ENCODE results near the gene FSIP2. TPM values are rescaled to one million over a fixed set of nuclear protein-coding genes. Genes with fewer than 3 reads are reported as not detected.

FSIP2 gene
- total and polyA plus RNA-seq, 7 experiments from 2014 or later = 0.19 to 0.81 (median 0.54) TPM; not detected in 2

DNA sequence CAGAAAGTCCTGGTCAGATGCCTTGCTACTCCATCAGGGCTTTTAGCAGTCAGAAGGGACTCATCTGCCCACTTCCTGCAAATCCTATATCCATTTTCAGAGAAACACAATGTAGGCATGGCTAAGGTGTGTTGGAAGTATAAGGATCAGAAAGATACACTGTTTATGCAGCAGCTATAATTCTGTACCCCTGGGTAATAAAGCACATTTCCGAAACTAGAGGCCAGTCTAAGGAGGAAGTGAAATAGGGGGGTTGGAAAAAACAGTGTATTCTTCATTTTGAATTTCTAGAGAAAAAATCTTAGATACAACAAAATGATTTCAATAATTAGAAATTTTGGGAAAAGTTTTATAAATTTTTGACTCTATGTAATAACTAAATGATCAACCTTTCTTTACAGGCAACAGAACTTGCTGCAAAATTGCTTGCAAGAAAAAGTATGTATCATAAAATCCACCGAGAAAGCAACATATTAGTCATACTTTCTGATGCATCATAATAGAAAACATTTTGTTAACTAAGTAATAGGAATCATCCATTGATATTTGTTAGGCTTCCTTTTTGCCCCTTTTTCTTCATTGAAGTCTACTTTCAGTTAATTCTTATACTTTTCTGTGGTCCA, 47.4 kb downstream of the FSIP2 start:
- no peaks in the 10 kb centered on the region for H3K9me3 ChIP-seq (ENCODE audit: control insufficient read depth in 2 of 3, low read length in 3 of 3)
- no peaks in the 10 kb centered on the region for H3K4me1 ChIP-seq (ENCODE audit: control insufficient read depth in 2 of 2, insufficient read depth in 2 of 2, low read length in 2 of 2)
- H3K4me3 ChIP-seq (ENCODE audit: low read length) = no peak overlapping the region
- Mint-ChIP-seq H3K36me3 (peaks cover 0 to 7% (median 4%) of the 10 kb centered on the region in 5 donors), H3K27me3 (no peaks in the 10 kb centered on the region), H3K27ac (no peak overlapping the region), H3K9me3 (peaks cover 0 to 3% (median 0%) of the 10 kb centered on the region in 11 donors), H3K4me3 (no peak overlapping the region), H3K4me1 (no peaks in the 10 kb centered on the region)
- ChIA-PET CTCF (no interaction called here), POLR2A (no interaction called here)
- DNase-seq = no peak
- no peaks in the 10 kb centered on the region for H3K27me3 ChIP-seq (ENCODE audit: control insufficient read depth in 2 of 2, insufficient read depth in 2 of 2, low read length in 2 of 2)
- no peaks in the 10 kb centered on the region for H3K36me3 ChIP-seq (ENCODE audit: control insufficient read depth in 2 of 3, insufficient read depth in 3 of 3, low read length in 3 of 3)
- no peak overlapping the region for H3K27ac ChIP-seq (ENCODE audit: low read depth, low read length)
- intact Hi-C loops (cut with micrococcal nuclease) = no loop called here
- no peak for ATAC-seq

DNA sequence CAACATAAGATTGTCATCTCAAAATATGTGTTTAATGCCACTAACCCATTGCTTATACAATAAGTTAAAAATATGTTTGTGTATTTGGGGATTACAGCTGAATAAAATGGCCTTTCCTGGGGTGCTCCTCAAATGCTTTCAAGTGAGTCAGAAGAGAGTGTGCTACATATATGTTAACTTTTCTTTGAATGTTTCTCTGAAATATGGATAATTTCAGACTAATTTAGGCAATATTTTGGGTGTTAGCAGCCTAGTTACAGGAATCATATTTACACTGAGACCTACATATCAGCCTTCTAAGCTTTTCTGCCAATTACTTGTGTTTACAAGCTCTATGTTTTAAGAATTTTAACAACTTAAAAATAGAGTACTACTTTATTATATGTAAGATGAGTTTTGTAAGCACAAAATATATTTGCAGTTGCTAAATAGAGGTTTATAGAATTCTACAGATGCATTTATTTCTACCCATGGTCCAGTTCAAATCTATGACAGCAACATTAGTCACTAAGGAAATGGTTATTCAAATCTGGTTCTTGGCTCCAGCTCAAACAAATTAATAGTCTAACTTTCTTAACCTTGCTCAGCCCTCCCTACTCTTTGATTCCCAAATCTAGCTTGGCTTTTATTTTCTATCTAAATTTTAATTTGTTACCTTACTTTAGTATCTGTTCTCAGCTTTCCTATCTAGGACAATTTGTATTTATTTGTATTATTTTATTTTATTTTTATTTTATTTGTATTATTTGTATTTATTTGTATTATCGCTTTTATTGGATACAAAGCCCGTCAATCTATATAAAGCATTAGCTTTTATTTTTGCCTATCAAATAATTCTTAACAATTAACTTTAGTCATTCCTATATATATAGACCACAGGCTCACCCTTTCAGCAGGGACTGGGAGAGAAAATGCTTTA, 48.9 kb downstream of the FSIP2 start:
- ChIA-PET CTCF (no interaction called here), POLR2A (no interaction called here)
- Mint-ChIP-seq H3K4me3 (no peak overlapping the region), H3K27ac (no peak overlapping the region), H3K9me3 (no peaks in the 10 kb centered on the region), H3K4me1 (no peaks in the 10 kb centered on the region), H3K36me3 (peaks cover 0 to 11% (median 6%) of the 10 kb centered on the region in 5 donors), H3K27me3 (no peaks in the 10 kb centered on the region)
- Histone ChIP-seq H3K4me3 (ENCODE audit: low read length) (no peak overlapping the region), H3K36me3 (ENCODE audit: control insufficient read depth in 2 of 3, insufficient read depth in 3 of 3, low read length in 3 of 3) (no peaks in the 10 kb centered on the region), H3K4me1 (ENCODE audit: control insufficient read depth in 2 of 2, insufficient read depth in 2 of 2, low read length in 2 of 2) (no peaks in the 10 kb centered on the region), H3K9me3 (ENCODE audit: control insufficient read depth in 2 of 3, low read length in 3 of 3) (no peaks in the 10 kb centered on the region), H3K27ac (ENCODE audit: low read depth, low read length) (no peak overlapping the region), H3K27me3 (ENCODE audit: control insufficient read depth in 2 of 2, insufficient read depth in 2 of 2, low read length in 2 of 2) (no peaks in the 10 kb centered on the region)
- intact Hi-C loops (cut with micrococcal nuclease) = no loop called here
- ATAC-seq (no peak), DNase-seq (no peak)

DNA sequence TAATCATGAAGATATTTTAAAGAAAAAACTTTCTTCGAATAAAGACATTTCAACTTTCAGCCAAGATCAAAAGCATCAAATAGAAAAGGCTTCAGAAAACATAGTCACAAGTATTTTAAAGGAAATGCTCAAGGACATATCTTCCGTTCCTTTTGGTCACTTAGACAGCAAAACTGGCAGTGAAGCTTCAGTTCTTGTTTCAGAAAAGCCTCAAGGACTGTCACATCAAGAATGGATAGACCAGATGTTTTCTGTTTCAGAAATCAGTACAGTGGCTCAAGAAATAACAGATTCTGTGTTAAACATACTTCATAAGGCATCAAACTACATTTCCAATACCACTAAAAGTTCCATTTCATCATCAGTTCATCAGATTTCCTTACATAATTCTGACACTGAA, 51.8 kb downstream of the FSIP2 start:
- Mint-ChIP-seq H3K4me1 (no peaks in the 10 kb centered on the region), H3K4me3 (no peak overlapping the region), H3K36me3 (peaks cover 0 to 13% (median 6%) of the 10 kb centered on the region in 5 donors), H3K27ac (no peak overlapping the region), H3K27me3 (no peaks in the 10 kb centered on the region), H3K9me3 (no peaks in the 10 kb centered on the region)
- ChIA-PET CTCF (no interaction called here), POLR2A (no interaction called here)
- no peaks in the 10 kb centered on the region for H3K36me3 ChIP-seq (ENCODE audit: control insufficient read depth in 2 of 3, insufficient read depth in 3 of 3, low read length in 3 of 3)
- H3K9me3 ChIP-seq (ENCODE audit: control insufficient read depth in 2 of 3, low read length in 3 of 3) = no peaks in the 10 kb centered on the region
- intact Hi-C loops (cut with micrococcal nuclease) = no loop called here
- no peaks in the 10 kb centered on the region for H3K27me3 ChIP-seq (ENCODE audit: control insufficient read depth in 2 of 2, insufficient read depth in 2 of 2, low read length in 2 of 2)
- ATAC-seq = no peak
- no peak overlapping the region for H3K4me3 ChIP-seq (ENCODE audit: low read length)
- DNase-seq = no peak
- H3K27ac ChIP-seq (ENCODE audit: low read depth, low read length) = no peak overlapping the region
- H3K4me1 ChIP-seq (ENCODE audit: control insufficient read depth in 2 of 2, insufficient read depth in 2 of 2, low read length in 2 of 2) = no peaks in the 10 kb centered on the region

DNA sequence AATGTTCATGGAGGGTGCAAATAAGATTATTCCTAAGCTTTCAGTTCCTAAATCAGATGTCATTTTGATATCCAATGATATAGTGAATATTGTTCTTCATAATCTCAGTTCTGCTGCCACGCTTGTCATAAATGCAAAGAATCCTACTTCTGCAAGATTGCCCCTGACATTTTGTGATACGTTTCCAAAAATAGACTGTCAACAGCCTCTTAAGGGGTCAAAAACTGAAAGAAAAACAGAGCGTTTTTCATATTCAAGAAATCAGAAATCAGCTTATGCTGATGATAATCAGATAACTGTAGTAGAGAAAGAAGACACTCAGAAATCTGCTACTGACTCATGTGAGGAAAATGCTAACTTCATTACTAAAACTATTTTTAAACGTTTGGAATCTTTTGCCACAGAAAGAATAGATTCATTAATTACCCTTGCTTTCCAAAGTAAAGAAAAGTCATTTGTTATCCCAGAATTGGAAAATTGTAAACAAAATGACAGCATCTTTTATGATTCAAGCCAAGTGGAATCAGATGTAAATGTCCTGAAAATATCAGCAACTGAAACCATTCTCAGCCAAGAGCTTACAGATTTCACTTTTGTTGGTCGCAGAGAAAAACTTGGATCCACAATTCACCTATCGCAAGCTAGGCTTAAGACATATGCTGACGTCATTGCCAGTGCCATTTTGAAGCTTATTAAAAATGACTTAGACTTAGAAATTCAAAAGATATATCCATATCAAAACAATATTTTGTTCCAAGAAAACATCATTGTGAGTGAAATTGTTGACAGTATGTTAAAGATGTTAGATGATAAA, 55.1 kb downstream of the FSIP2 start:
- Histone ChIP-seq H3K36me3 (ENCODE audit: control insufficient read depth in 2 of 3, insufficient read depth in 3 of 3, low read length in 3 of 3) (no peaks in the 10 kb centered on the region), H3K27ac (ENCODE audit: low read depth, low read length) (no peak overlapping the region), H3K4me3 (ENCODE audit: low read length) (no peak overlapping the region), H3K27me3 (ENCODE audit: control insufficient read depth in 2 of 2, insufficient read depth in 2 of 2, low read length in 2 of 2) (no peaks in the 10 kb centered on the region), H3K4me1 (ENCODE audit: control insufficient read depth in 2 of 2, insufficient read depth in 2 of 2, low read length in 2 of 2) (no peaks in the 10 kb centered on the region), H3K9me3 (ENCODE audit: control insufficient read depth in 2 of 3, low read length in 3 of 3) (no peaks in the 10 kb centered on the region)
- Mint-ChIP-seq H3K4me3 (no peak overlapping the region), H3K27me3 (no peaks in the 10 kb centered on the region), H3K4me1 (no peaks in the 10 kb centered on the region), H3K27ac (no peak overlapping the region), H3K9me3 (no peaks in the 10 kb centered on the region), H3K36me3 (peaks cover 0 to 14% (median 4%) of the 10 kb centered on the region in 5 donors)
- intact Hi-C loops (cut with micrococcal nuclease) = no loop called here
- DNase-seq = no peak
- ChIA-PET CTCF (no interaction called here), POLR2A (no interaction called here)
- no peak for ATAC-seq

DNA sequence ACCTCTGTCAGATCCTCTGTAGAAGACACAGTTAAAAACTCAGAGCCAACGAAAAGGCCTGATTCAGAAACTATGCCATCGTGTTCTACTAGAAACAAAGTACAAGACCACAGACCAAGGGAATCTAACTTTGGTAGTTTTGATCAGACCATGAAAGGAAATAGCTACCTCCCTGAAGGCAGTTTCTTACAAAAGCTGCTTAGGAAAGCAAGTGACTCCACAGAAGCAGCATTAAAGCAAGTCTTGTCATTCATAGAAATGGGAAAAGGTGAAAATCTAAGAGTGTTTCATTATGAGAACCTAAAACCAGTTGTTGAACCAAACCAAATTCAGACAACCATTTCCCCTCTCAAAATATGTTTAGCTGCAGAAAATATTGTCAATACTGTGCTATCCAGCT, 58.2 kb downstream of the FSIP2 start:
- Histone ChIP-seq H3K36me3 (ENCODE audit: control insufficient read depth in 2 of 3, insufficient read depth in 3 of 3, low read length in 3 of 3) (no peaks in the 10 kb centered on the region), H3K4me3 (ENCODE audit: low read length) (no peak overlapping the region), H3K27ac (ENCODE audit: low read depth, low read length) (no peak overlapping the region), H3K27me3 (ENCODE audit: control insufficient read depth in 2 of 2, insufficient read depth in 2 of 2, low read length in 2 of 2) (no peaks in the 10 kb centered on the region), H3K9me3 (ENCODE audit: control insufficient read depth in 2 of 3, low read length in 3 of 3) (no peaks in the 10 kb centered on the region), H3K4me1 (ENCODE audit: control insufficient read depth in 2 of 2, insufficient read depth in 2 of 2, low read length in 2 of 2) (no peaks in the 10 kb centered on the region)
- ChIA-PET CTCF (no interaction called here), POLR2A (no interaction called here)
- ATAC-seq (no peak), DNase-seq (no peak)
- no peak overlapping the region for H3K27ac Mint-ChIP-seq
- H3K4me1 Mint-ChIP-seq = no peaks in the 10 kb centered on the region
- H3K4me3 Mint-ChIP-seq = no peak overlapping the region
- no peaks in the 10 kb centered on the region for H3K9me3 Mint-ChIP-seq
- H3K36me3 Mint-ChIP-seq = peaks cover 0 to 19% (median 4%) of the 10 kb centered on the region in 5 donors
- no peaks in the 10 kb centered on the region for H3K27me3 Mint-ChIP-seq
- intact Hi-C loops (cut with micrococcal nuclease) = no loop called here

DNA sequence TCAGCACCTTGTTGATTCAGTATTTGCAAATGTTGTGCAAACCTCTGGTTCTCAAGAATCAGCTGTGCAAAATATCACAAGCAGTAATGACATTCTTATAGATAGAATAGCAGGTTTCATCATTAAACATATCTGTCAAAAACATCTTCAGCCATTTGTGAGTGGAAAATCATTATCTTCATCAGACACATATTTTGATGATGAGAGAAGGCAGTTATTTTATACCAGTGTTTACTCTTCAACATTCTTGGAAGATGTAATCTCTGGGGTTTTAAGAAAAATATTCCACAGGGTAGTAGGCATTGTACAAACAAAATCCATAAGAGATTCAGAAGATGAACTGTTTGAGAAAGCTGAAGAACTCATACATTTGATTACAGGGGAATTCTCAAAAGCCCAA, 64.3 kb downstream of the FSIP2 start:
- Mint-ChIP-seq H3K27ac (no peak overlapping the region), H3K27me3 (no peaks in the 10 kb centered on the region), H3K4me1 (no peaks in the 10 kb centered on the region), H3K36me3 (peaks cover 0 to 12% (median 0%) of the 10 kb centered on the region in 5 donors), H3K9me3 (peaks cover 0 to 4% (median 0%) of the 10 kb centered on the region in 11 donors), H3K4me3 (no peak overlapping the region)
- no peaks in the 10 kb centered on the region for H3K9me3 ChIP-seq (ENCODE audit: control insufficient read depth in 2 of 3, low read length in 3 of 3)
- no peaks in the 10 kb centered on the region for H3K36me3 ChIP-seq (ENCODE audit: control insufficient read depth in 2 of 3, insufficient read depth in 3 of 3, low read length in 3 of 3)
- intact Hi-C loops (cut with micrococcal nuclease) = no loop called here
- ChIA-PET POLR2A (no interaction called here), CTCF (no interaction called here)
- ATAC-seq (no peak), DNase-seq (no peak)
- H3K27ac ChIP-seq (ENCODE audit: low read depth, low read length) = no peak overlapping the region
- no peak overlapping the region for H3K4me3 ChIP-seq (ENCODE audit: low read length)
- H3K27me3 ChIP-seq (ENCODE audit: control insufficient read depth in 2 of 2, insufficient read depth in 2 of 2, low read length in 2 of 2) = no peaks in the 10 kb centered on the region
- no peaks in the 10 kb centered on the region for H3K4me1 ChIP-seq (ENCODE audit: control insufficient read depth in 2 of 2, insufficient read depth in 2 of 2, low read length in 2 of 2)
